ENCODE data around the gene CSAG2.
"Not testable (repeated sequence)": the region's sequence is repeated elsewhere in the genome, so short reads cannot be mapped to it uniquely, and the experiment has no call there.

Gene CSAG2

GRCh38 chrX:152709173-152709572 is at the start of gene CSAG2:
CSAG2 (minus strand) TSS chrX:152709273; CDS start chrX:152709112, 161 bp downstream.
- DNase-seq, result not testable (repeated sequence)

GRCh38 chrX:152754871-152755270 is 45.8 kb upstream of the CSAG2 start:
- DNase-seq, result not testable (repeated sequence)

GRCh38 chrX:152753686-152754650 is 44.9 kb upstream of the CSAG2 start, which contains the start of gene MAGEA2:
MAGEA2 (minus strand) TSS chrX:152753842; CDS start chrX:152751363, 2,479 bp downstream.
- DNase-seq, result not testable (repeated sequence)

- DNase-seq, result no peak
Observed at GRCh38 chrX:152738560-152738959, 29.5 kb upstream of the CSAG2 start.

- not testable (repeated sequence) for DNase-seq
Observed at GRCh38 chrX:152736528-152736927, 27.5 kb upstream of the CSAG2 start.

- no peak for DNase-seq
Observed at GRCh38 chrX:152735860-152736511, 26.9 kb upstream of the CSAG2 start.

GRCh38 chrX:152735101-152735500 is 26.0 kb upstream of the CSAG2 start:
- DNase-seq, result no peak

GRCh38 chrX:152734143-152734858 is 25.2 kb upstream of the CSAG2 start:
- not testable (repeated sequence) for DNase-seq

GRCh38 chrX:152733261-152733975 is 24.3 kb upstream of the CSAG2 start, which contains the start of the genes CSAG1 and MAGEA12:
CSAG1 (minus strand) TSS chrX:152733721; CDS start chrX:152732460, 1,261 bp downstream.
MAGEA12 (plus strand) TSS chrX:152733757; CDS start chrX:152736162, 2,405 bp downstream.
- no peak for DNase-seq

- DNase-seq, result no peak
Observed at GRCh38 chrX:152725409-152725808, 16.3 kb upstream of the CSAG2 start.

- not testable (repeated sequence) for DNase-seq
Observed at GRCh38 chrX:152713815-152714787, 5.0 kb upstream of the CSAG2 start, which contains the start of gene MAGEA2B. MAGEA2B (plus strand) TSS chrX:152714628; CDS start chrX:152717107, 2,479 bp downstream.

- not testable (repeated sequence) for DNase-seq
Observed at GRCh38 chrX:152713195-152713594, 4.1 kb upstream of the CSAG2 start.

GRCh38 chrX:152706500-152706899 is 2.6 kb downstream of the CSAG2 start:
- not testable (repeated sequence) for DNase-seq

GRCh38 chrX:152700390-152700789 is 8.7 kb downstream of the CSAG2 start:
- DNase-seq, result not testable (repeated sequence)

- not testable (repeated sequence) for DNase-seq
Observed at GRCh38 chrX:152697952-152698931, 10.8 kb downstream of the CSAG2 start, which contains the start of gene MAGEA3. MAGEA3 (plus strand) TSS chrX:152698794; CDS start chrX:152700833, 2,039 bp downstream.

- DNase-seq, result not testable (repeated sequence)
Observed at GRCh38 chrX:152681012-152681411, 28.1 kb downstream of the CSAG2 start.

GRCh38 chrX:152674652-152675051 is 34.4 kb downstream of the CSAG2 start:
- DNase-seq, result not testable (repeated sequence)

- no peak for DNase-seq
Observed at GRCh38 chrX:152674135-152674534, 34.9 kb downstream of the CSAG2 start.

- DNase-seq, result no peak
Observed at GRCh38 chrX:152663086-152663485, 46.0 kb downstream of the CSAG2 start.
